Colonic mucosa (tissue), 4 donors: ENCODE results near the gene TRIP12. TPM values are rescaled to one million over a fixed set of nuclear protein-coding genes. Genes with fewer than 3 reads are reported as not detected.
A peak's percentile ranks its signal among the peaks of the same experiment; 100 is the strongest.

ENCODE experiments used
- DNase-seq: peaks from one replicate; pipeline ENCODE4 v3.0.0-alpha.2; 2020
- H3K27ac ChIP-seq: fragments of 200-600 bp; one replicate; pipeline ENCODE4 v1.8.0; 2021
- H3K27me3 ChIP-seq: fragments of 200-600 bp; one replicate; pipeline ENCODE4 v1.8.0; 2021
- H3K36me3 ChIP-seq: fragments of 200-600 bp; one replicate; pipeline ENCODE4 v1.8.0; 2021
- H3K4me1 ChIP-seq: fragments of 200-600 bp; one replicate; pipeline ENCODE4 v1.8.0; 2021; ENCODE audit warnings: mild to moderate bottlenecking
- H3K4me3 ChIP-seq: fragments of 200-600 bp; one replicate; pipeline ENCODE4 v1.8.0; 2021
- H3K9ac ChIP-seq, 2 donors: one replicate each; pipeline ENCODE4 v1.7.0; 2013; ENCODE audit warnings: control low read depth in 2 of 2, low read depth in 2 of 2, low read length in 2 of 2
- H3K9me3 ChIP-seq: fragments of 200-600 bp; one replicate; pipeline ENCODE4 v1.8.0; 2021
- intact Hi-C: fragments of 100-400 bp; cut with DNase I; formaldehyde crosslinking; loops from one replicate; pipeline ENCODE4 v1.14.1; 2022
- total RNA-seq, 2 donors: library from RNA; stranded (reverse); fragmentation: NEBNext Ultra II Directional in 1 of 2; extraction: Animal tissue kit (Norgen Biotek cat#: 25700) in 1 of 2; gene quantifications; one replicate each; pipeline ENCODE4 v1.2.1, GENCODE V29; 2021
- TF ChIP-seq, protein P1 (sequence below): fragments of 200-600 bp; IDR thresholded peaks from one replicate; pipeline ENCODE4 v1.8.0; 2022; ENCODE audit warnings: antibody characterized with exemption, mild to moderate bottlenecking
- donor health status: healthy.
- donor health status: DM: no; HTN: no; CAD: no.
- donor health status: DM: no; HTN: no; CAD: no.

Gene TRIP12
- total RNA-seq, 2 donors from 2014 or later: 180 to 209 TPM

DNA sequence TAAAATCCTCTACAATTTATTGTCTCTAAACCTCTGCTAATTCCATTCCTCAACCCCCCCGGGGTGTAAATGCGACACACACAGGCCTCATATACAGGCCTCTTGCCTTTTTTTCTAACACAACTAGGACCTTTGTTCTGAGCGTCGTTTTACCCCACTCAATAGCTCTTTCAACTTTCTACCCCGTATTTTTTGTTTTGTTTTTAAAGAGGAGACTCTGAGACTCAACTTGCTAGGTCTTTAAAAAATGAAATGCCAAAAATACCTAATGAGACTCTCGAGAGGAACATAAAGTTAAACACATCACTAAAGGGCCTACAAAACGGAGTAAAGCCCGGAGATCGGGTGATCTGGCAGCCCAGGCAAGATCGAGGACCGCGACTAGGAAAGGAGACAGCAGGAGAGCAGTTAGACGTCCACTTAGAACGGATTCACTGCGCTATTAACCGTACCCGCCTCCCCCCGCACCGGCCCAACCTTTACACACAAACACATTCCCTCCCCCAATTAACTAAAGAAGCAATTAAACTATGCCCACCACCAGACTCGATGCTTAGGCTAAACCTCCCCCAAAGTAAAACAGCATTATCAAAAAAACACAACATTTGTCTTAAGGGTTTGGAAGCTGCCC lies 1.7 kb downstream of the TRIP12 start:
- peak overlapping the region; percentile 97 for H3K4me3 ChIP-seq
- no peaks in the 10 kb centered on the region for H3K9me3 ChIP-seq
- no peaks in the 10 kb centered on the region for H3K36me3 ChIP-seq
- DNase-seq: peak; percentile 35
- no peaks in the 10 kb centered on the region for H3K27me3 ChIP-seq
- peak overlapping the region; percentile 61 to 98 for H3K9ac ChIP-seq
- intact Hi-C loops: no loop called here
- TF ChIP-seq, protein P1, sequence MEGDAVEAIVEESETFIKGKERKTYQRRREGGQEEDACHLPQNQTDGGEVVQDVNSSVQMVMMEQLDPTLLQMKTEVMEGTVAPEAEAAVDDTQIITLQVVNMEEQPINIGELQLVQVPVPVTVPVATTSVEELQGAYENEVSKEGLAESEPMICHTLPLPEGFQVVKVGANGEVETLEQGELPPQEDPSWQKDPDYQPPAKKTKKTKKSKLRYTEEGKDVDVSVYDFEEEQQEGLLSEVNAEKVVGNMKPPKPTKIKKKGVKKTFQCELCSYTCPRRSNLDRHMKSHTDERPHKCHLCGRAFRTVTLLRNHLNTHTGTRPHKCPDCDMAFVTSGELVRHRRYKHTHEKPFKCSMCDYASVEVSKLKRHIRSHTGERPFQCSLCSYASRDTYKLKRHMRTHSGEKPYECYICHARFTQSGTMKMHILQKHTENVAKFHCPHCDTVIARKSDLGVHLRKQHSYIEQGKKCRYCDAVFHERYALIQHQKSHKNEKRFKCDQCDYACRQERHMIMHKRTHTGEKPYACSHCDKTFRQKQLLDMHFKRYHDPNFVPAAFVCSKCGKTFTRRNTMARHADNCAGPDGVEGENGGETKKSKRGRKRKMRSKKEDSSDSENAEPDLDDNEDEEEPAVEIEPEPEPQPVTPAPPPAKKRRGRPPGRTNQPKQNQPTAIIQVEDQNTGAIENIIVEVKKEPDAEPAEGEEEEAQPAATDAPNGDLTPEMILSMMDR: no peak
- H3K27ac ChIP-seq: peak overlapping the region; percentile 97
- no peaks in the 10 kb centered on the region for H3K4me1 ChIP-seq

DNA sequence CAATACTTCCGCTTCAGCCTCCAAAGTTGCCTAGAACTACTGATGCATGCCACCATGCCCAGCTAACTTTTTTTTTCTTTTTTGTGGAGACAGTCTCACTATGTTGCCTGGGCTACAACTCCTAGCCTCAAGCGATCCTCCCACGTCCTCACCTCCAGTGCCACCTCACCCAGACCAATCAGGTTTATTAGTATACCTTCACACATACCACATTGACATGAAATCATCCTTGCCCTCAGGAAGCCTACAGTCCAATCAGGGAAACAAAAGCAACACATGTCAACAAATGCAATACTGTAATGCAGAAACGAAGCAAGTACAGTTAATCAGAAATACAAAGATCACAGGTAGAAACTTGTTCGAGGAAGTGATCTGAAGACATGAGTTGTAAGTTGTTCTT lies 4.0 kb downstream of the TRIP12 start:
- Histone ChIP-seq H3K9me3 (no peaks in the 10 kb centered on the region), H3K36me3 (no peaks in the 10 kb centered on the region), H3K4me1 (peaks cover 4% of the 10 kb centered on the region), H3K4me3 (no peak overlapping the region), H3K27me3 (no peaks in the 10 kb centered on the region), H3K9ac (no peak overlapping the region), H3K27ac (no peak overlapping the region)
- TF ChIP-seq, protein P1: no peak
- DNase-seq: no peak
- intact Hi-C loops: no loop called here

DNA sequence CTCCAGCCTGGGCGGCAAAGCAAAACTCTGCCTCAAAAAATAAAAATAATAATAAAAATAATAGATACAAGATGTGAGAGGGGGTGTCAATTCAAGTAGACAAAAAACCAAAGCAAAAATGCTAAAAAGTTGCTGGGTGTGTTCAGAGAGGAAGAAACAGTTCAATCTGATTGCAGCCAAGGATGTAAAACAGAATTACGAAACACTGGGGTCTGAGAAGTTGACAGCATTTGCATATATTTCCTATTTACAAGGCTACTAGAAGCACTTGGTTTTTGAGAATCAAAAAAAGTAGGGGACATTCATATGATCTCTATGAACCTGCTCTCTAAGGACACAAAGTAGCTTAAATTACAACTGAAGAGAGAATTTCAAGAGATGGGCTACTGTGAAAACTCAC lies 7.6 kb downstream of the TRIP12 start:
- Histone ChIP-seq H3K4me1 (peaks cover 4% of the 10 kb centered on the region), H3K36me3 (no peaks in the 10 kb centered on the region), H3K27ac (no peak overlapping the region), H3K27me3 (no peaks in the 10 kb centered on the region), H3K9ac (no peak overlapping the region), H3K4me3 (no peak overlapping the region), H3K9me3 (no peaks in the 10 kb centered on the region)
- TF ChIP-seq, protein P1: no peak
- DNase-seq: no peak
- intact Hi-C loops: loop anchor here (5.0 kb wide), 1 partner anchor 107 kb away; no protein-coding TSS in a partner anchor

DNA sequence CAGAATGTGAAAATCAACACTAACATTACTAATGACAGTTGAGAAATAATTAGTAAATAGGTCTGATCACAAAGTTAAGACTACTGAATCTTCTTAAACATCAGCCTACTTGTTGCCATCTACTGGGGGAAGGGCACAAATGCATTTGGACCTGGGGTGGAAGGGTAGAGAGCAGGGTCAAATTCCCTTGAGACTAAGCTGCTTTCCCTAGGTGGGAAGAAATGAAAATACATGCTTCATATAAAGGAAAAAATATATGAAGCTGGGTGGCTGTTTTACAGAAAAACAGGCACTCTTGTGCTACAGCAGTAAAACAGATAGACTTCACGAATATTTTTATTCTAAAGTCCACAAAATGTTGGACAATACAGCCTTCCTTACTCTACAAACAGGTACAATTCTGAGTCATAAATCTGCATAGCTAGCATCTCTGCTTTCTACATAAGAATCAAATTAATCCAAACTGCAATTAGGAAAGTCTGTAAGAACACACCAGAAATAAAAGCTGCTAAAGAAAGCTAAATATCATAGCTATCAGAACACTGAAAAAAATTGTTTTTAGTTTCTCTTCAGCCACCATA lies 10.9 kb downstream of the TRIP12 start:
- peaks cover 9% of the 10 kb centered on the region for H3K36me3 ChIP-seq
- H3K4me1 ChIP-seq: peaks cover 4% of the 10 kb centered on the region
- no peak overlapping the region for H3K27ac ChIP-seq
- no peaks in the 10 kb centered on the region for H3K9me3 ChIP-seq
- H3K4me3 ChIP-seq: no peak overlapping the region
- TF ChIP-seq, protein P1: no peak
- H3K9ac ChIP-seq: no peak overlapping the region
- intact Hi-C loops: loop anchor here (5.0 kb wide), 1 partner anchor 104 kb away; no protein-coding TSS in a partner anchor
- no peaks in the 10 kb centered on the region for H3K27me3 ChIP-seq
- DNase-seq: no peak

DNA sequence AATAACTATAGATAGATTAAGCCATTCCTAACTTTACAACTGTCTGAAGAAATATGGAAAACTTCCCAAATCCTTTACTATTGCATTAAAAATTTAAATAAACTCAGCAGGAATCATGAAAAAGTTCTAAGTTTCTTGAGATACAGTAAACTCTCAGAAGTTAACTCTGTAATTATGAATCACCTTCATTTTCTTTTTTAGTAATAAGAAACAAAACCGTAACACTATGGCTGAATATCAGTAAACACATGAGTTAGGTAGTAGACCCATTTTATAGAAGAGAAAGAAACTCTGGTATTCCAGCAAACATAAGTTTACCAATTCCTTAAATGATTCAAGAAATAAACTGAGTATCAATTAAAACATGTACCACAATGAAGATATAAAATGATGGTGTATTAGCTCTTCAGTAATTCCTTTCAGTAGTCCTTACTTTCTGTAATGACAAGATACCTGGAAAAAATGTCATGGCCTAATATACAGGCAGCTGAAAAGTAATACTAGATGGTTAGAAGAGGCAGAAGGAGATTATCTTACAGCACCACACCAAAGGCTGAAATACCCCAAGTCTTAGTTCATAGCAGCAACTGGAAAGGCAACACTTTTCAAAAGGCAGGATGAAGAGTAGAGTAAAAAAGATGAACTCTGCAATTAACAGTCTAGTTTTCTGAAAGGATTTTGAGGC lies 11.5 kb downstream of the TRIP12 start:
- no peak for DNase-seq
- Histone ChIP-seq H3K36me3 (peaks cover 9% of the 10 kb centered on the region), H3K9ac (no peak overlapping the region), H3K27ac (no peak overlapping the region), H3K4me1 (peaks cover 4% of the 10 kb centered on the region), H3K4me3 (no peak overlapping the region), H3K27me3 (no peaks in the 10 kb centered on the region), H3K9me3 (no peaks in the 10 kb centered on the region)
- intact Hi-C loops: loop anchor here (5.0 kb wide), 1 partner anchor 103 kb away; no protein-coding TSS in a partner anchor
- TF ChIP-seq, protein P1: no peak
